ENCODE results near the gene CFAP100.

DNA sequence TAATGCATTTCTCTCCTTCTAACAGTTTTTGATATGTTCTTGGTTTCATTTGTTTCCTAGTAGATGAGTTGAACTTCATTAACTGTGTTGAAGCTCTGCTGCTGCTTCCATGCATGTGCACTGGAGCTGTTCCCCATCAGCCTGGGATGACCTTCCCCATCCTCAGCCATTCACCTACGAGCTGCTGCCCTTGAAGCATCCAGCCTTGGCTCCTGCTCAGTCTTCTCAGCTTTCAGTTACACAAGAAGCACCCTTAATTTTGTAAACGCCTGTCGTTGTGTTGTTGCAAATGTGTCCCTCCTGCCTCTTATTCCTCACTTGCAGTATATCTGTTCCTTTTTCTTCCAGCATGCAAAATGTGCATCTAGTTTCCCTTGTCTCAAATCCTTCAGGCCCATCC, 89.4 kb downstream of the CFAP100 start:
- no peak for TF ChIP-seq CTCF (IDR thresholded peaks at IDR 0.05 in 2 of 3, conservative IDR thresholded peaks at IDR 0.05 in 1 of 3; ENCODE audit: insufficient read depth in 2 of 3, low read depth in 1 of 3, low read length in 3 of 3)
- TF ChIP-seq HDAC2 (IDR thresholded peaks at IDR 0.05) = no peak
- TF ChIP-seq MAFK (IDR thresholded peaks at IDR 0.05; ENCODE audit: low read length) = no peak
- no peak for TF ChIP-seq COPS2 (conservative IDR thresholded peaks at IDR 0.05)
- no peak for TF ChIP-seq KDM4B (IDR thresholded peaks at IDR 0.05; ENCODE audit: borderline replicate concordance in 2 of 2, low read depth in 1 of 2)
- TF ChIP-seq FOS (IDR thresholded peaks at IDR 0.05; ENCODE audit: extremely low read depth, insufficient read length) = no peak
- TF ChIP-seq PHF21A (IDR thresholded peaks at IDR 0.05; ENCODE audit: borderline replicate concordance, low read depth) = no peak
- no peak for TF ChIP-seq RNF219 (CRISPR knock-in tag; IDR thresholded peaks at IDR 0.05)
- no peak for TF ChIP-seq TCFL5 (CRISPR knock-in tag; conservative IDR thresholded peaks at IDR 0.05)
- no peak for TF ChIP-seq RB1 (IDR thresholded peaks at IDR 0.05; ENCODE audit: low read depth)
- no peak for TF ChIP-seq ZNF133 (CRISPR knock-in tag; IDR thresholded peaks at IDR 0.05)
- no peak for TF ChIP-seq POLR2A (conservative IDR thresholded peaks at IDR 0.05)
- TF ChIP-seq MEF2D (tag; conservative IDR thresholded peaks at IDR 0.05; ENCODE audit: low read depth) = no peak

Data from K562 (cell line).